ES-I3 (cell line): ENCODE results near the gene IQGAP1.
A peak's percentile ranks its signal among the peaks of the same experiment; 100 is the strongest.
"Not testable (repeated sequence)": the region's sequence is repeated elsewhere in the genome, so short reads cannot be mapped to it uniquely, and the experiment has no call there.

Experiments
- H3K36me3 ChIP-seq: 2 replicates; pipeline ENCODE4 v1.6.1; 2013; ENCODE audit warnings: mild to moderate bottlenecking, low read length, control low read depth, moderate library complexity; ENCODE audit not compliant: insufficient read depth
- H3K4me1 ChIP-seq: 2 replicates; pipeline ENCODE4 v1.6.1; 2013; ENCODE audit warnings: mild to moderate bottlenecking, control low read depth, low read length; ENCODE audit not compliant: insufficient read depth
- H3K9ac ChIP-seq: 2 replicates; pipeline ENCODE4 v1.6.1; 2013; ENCODE audit warnings: low read depth, mild to moderate bottlenecking, low read length, moderate library complexity
- H3K9me3 ChIP-seq: 2 replicates; pipeline ENCODE4 v1.6.1; 2013; ENCODE audit warnings: mild to moderate bottlenecking, low read length, moderate library complexity; ENCODE audit not compliant: control insufficient read depth, insufficient read depth

Gene IQGAP1, protein sequence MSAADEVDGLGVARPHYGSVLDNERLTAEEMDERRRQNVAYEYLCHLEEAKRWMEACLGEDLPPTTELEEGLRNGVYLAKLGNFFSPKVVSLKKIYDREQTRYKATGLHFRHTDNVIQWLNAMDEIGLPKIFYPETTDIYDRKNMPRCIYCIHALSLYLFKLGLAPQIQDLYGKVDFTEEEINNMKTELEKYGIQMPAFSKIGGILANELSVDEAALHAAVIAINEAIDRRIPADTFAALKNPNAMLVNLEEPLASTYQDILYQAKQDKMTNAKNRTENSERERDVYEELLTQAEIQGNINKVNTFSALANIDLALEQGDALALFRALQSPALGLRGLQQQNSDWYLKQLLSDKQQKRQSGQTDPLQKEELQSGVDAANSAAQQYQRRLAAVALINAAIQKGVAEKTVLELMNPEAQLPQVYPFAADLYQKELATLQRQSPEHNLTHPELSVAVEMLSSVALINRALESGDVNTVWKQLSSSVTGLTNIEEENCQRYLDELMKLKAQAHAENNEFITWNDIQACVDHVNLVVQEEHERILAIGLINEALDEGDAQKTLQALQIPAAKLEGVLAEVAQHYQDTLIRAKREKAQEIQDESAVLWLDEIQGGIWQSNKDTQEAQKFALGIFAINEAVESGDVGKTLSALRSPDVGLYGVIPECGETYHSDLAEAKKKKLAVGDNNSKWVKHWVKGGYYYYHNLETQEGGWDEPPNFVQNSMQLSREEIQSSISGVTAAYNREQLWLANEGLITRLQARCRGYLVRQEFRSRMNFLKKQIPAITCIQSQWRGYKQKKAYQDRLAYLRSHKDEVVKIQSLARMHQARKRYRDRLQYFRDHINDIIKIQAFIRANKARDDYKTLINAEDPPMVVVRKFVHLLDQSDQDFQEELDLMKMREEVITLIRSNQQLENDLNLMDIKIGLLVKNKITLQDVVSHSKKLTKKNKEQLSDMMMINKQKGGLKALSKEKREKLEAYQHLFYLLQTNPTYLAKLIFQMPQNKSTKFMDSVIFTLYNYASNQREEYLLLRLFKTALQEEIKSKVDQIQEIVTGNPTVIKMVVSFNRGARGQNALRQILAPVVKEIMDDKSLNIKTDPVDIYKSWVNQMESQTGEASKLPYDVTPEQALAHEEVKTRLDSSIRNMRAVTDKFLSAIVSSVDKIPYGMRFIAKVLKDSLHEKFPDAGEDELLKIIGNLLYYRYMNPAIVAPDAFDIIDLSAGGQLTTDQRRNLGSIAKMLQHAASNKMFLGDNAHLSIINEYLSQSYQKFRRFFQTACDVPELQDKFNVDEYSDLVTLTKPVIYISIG (N-terminal part only)

GRCh38 chr15:90387534-90388461, at the start of gene IQGAP1:
Gene IQGAP1, plus strand, starts transcription at chr15:90388242. Its CDS starts 100 bp downstream, at chr15:90388342.
- H3K9me3 ChIP-seq: no peaks in the 10 kb centered on the region
- H3K36me3 ChIP-seq: peaks cover 10% of the 10 kb centered on the region; the same call in 1 of the 2 replicates
- H3K4me1 ChIP-seq: peaks cover 27% of the 10 kb centered on the region
- peak within 1 kb of the TSS; percentile 67 for H3K9ac ChIP-seq

GRCh38 chr15:90338532-90338931, 49.5 kb upstream of the IQGAP1 start:
- no peaks in the 10 kb centered on the region for H3K36me3 ChIP-seq
- H3K9me3 ChIP-seq: no peaks in the 10 kb centered on the region
- 0 out of 2 replicates have a peak, but pooled peaks cover 5% of the 10 kb centered on the region for H3K4me1 ChIP-seq
- H3K9ac ChIP-seq: no peak overlapping the region

GRCh38 chr15:90340345-90340744, 47.7 kb upstream of the IQGAP1 start:
- no peaks in the 10 kb centered on the region for H3K36me3 ChIP-seq
- H3K9me3 ChIP-seq: no peaks in the 10 kb centered on the region
- no peak overlapping the region for H3K9ac ChIP-seq
- 0 out of 2 replicates have a peak, but pooled peaks cover 5% of the 10 kb centered on the region for H3K4me1 ChIP-seq

GRCh38 chr15:90343302-90343790, 44.7 kb upstream of the IQGAP1 start:
- no peaks in the 10 kb centered on the region for H3K36me3 ChIP-seq
- no peak overlapping the region for H3K9ac ChIP-seq
- no peaks in the 10 kb centered on the region for H3K4me1 ChIP-seq
- H3K9me3 ChIP-seq: no peaks in the 10 kb centered on the region

DNA sequence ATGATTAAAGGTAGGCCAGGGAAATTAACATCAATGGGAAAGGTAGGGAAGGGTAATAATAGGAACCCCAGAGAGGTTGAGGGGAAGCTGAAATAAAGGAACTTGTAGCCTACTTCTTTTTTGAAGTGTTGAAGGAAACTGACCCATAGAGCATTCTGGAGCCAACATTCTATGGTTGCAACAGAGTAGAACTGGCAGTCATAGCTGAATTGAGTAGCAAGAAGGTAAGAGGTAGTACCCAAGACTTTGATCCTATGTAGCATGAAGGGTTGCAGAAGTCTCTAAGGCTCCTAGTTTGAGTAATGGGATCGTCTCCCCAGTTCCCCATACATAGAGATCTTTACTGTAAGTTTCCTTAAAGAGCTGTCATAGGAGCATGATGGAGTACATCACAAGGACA, 43.4 kb upstream of the IQGAP1 start:
- Histone ChIP-seq H3K36me3 (no peaks in the 10 kb centered on the region), H3K4me1 (no peaks in the 10 kb centered on the region), H3K9me3 (no peaks in the 10 kb centered on the region), H3K9ac (no peak overlapping the region)

DNA sequence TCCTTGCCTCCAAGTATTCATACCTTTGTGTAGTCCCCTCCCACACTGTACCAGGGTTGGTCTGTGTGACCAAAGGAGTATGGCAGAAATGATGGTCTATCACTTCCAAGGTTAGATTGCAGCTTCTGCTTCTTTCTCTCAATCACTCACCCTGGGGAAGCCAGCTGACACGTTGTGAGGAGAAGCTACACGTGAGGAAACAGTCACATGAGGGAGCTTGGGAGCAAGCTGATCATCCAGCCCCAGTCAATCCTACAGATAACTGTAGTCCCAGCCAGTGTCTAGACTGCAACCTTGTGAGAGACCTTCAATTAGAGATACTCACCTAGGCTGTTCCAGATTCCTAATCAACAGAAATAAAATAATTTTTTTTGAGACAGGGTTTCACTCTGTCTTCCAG, 42.2 kb upstream of the IQGAP1 start:
- no peaks in the 10 kb centered on the region for H3K9me3 ChIP-seq

GRCh38 chr15:90347431-90348065, 40.5 kb upstream of the IQGAP1 start:
- not testable (repeated sequence) for H3K9me3 ChIP-seq, H3K4me1 ChIP-seq, H3K36me3 ChIP-seq, H3K9ac ChIP-seq

More for the DNA sequence above, 42.2 kb upstream of the IQGAP1 start:
- H3K4me1 ChIP-seq: no peaks in the 10 kb centered on the region
- H3K36me3 ChIP-seq: no peaks in the 10 kb centered on the region
- no peak overlapping the region for H3K9ac ChIP-seq

DNA sequence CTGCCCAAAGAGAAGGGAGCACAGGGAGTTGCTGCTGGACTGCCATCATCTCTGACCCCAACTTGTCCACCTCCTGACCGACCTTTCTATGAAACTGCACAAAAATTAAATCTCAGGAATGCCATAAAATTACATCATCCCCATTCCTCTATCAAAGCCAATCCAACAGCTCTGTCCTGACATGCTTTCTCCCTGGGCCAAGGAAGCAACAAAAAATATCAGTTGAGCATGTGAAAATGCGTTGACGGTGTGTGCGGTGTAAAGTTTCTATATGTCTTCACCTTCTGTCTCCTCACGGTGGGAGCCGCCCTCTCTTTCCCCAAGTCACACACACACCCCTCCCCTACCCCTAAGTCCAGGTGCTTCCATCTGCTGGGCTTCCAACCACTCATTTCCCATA, 39.6 kb upstream of the IQGAP1 start:
- no peaks in the 10 kb centered on the region for H3K9me3 ChIP-seq
- no peaks in the 10 kb centered on the region for H3K36me3 ChIP-seq
- no peak overlapping the region for H3K9ac ChIP-seq
- H3K4me1 ChIP-seq: no peaks in the 10 kb centered on the region

GRCh38 chr15:90349072-90349471, 39.0 kb upstream of the IQGAP1 start:
- Histone ChIP-seq H3K4me1 (no peaks in the 10 kb centered on the region), H3K9me3 (no peaks in the 10 kb centered on the region), H3K36me3 (no peaks in the 10 kb centered on the region), H3K9ac (no peak overlapping the region)

DNA sequence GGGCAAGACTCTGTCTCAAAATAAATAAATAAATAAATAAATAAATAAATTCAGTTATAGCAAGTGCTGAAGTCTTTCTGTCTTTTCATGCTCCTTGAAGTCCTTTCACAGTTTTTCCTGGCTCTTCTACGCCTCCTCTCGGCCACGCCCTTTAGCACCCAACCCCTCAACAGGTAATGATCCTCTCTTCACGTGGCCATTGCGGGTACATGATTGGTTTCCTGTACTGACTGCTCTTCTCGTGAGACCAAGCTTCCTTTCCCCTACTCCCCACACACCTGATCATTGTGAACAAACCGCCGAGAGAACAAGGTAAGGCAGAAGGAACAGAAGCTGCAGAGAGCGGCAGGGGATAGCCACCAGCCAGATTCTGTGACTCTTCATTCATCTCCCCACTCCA, 38.2 kb upstream of the IQGAP1 start:
- Histone ChIP-seq H3K4me1 (no peaks in the 10 kb centered on the region), H3K9ac (no peak overlapping the region), H3K9me3 (no peaks in the 10 kb centered on the region), H3K36me3 (no peaks in the 10 kb centered on the region)

- peak overlapping the region; percentile 73; the same call in 1 of the 2 replicates for H3K9ac ChIP-seq
Measured at GRCh38 chr15:90351479-90352106, 36.4 kb upstream of the IQGAP1 start.

GRCh38 chr15:90352107-90352893, 35.7 kb upstream of the IQGAP1 start, which contains the start of gene ZNF774:
Gene ZNF774, plus strand, starts transcription at chr15:90352284. Its CDS starts 2,377 bp downstream, at chr15:90354661.
- Histone ChIP-seq H3K4me1 (no peaks in the 10 kb centered on the region), H3K9ac (peak within 1 kb of the TSS; percentile 73), H3K9me3 (no peaks in the 10 kb centered on the region), H3K36me3 (no peaks in the 10 kb centered on the region)

More at GRCh38 chr15:90351479-90352106, 36.4 kb upstream of the IQGAP1 start:
- Histone ChIP-seq H3K36me3 (no peaks in the 10 kb centered on the region), H3K4me1 (no peaks in the 10 kb centered on the region), H3K9me3 (no peaks in the 10 kb centered on the region)
